Mucosa of rectum (tissue), 2 donors: ENCODE results near the gene PHKA2.

Experiments
- H3K27ac ChIP-seq, 2 donors: one replicate each; pipeline ENCODE4 v1.7.0; 2013; ENCODE audit warnings: inconsistent platforms in 2 of 2, low read depth in 2 of 2, low read length in 2 of 2
- H3K27me3 ChIP-seq, 2 donors: one replicate each; pipeline ENCODE4 v1.7.0; 2013; ENCODE audit warnings: low read length in 2 of 2; ENCODE audit not compliant: control insufficient read depth in 2 of 2, insufficient read depth in 2 of 2
- H3K36me3 ChIP-seq, 2 donors: one replicate each; pipeline ENCODE4 v1.7.0; 2013; ENCODE audit warnings: low read length in 2 of 2; ENCODE audit not compliant: control insufficient read depth in 2 of 2, insufficient read depth in 2 of 2
- H3K4me1 ChIP-seq, 2 donors: one replicate each; pipeline ENCODE4 v1.7.0; 2013; ENCODE audit warnings: low read length in 2 of 2, mild to moderate bottlenecking in 1 of 2; ENCODE audit not compliant: control insufficient read depth in 2 of 2, insufficient read depth in 2 of 2
- H3K4me3 ChIP-seq, 2 donors: one replicate each; pipeline ENCODE4 v1.7.0; 2013; ENCODE audit warnings: low read length in 2 of 2
- H3K9ac ChIP-seq, 2 donors: one replicate each; pipeline ENCODE4 v1.7.0; 2013; ENCODE audit warnings: low read length in 2 of 2, low read depth in 1 of 2, mild to moderate bottlenecking in 1 of 2
- H3K9me3 ChIP-seq, 2 donors: one replicate each; pipeline ENCODE4 v1.7.0; 2013; ENCODE audit warnings: low read length in 2 of 2; ENCODE audit not compliant: control insufficient read depth in 2 of 2
- donor health status: healthy.
- donor health status: Normal muscosa, but diverticular disease.

The PHKA2 gene

GRCh38 chrX:18894156-18894555, 89.8 kb downstream of the PHKA2 start:
- Histone ChIP-seq H3K27me3 (no peaks in the 10 kb centered on the region), H3K9me3 (no peaks in the 10 kb centered on the region), H3K9ac (no peak overlapping the region), H3K4me1 (no peaks in the 10 kb centered on the region), H3K36me3 (no peaks in the 10 kb centered on the region), H3K4me3 (no peak overlapping the region), H3K27ac (no peak overlapping the region)

GRCh38 chrX:18893536-18893935, 90.4 kb downstream of the PHKA2 start:
- Histone ChIP-seq H3K4me1 (no peaks in the 10 kb centered on the region), H3K27ac (no peak overlapping the region), H3K36me3 (no peaks in the 10 kb centered on the region), H3K4me3 (no peak overlapping the region), H3K27me3 (no peaks in the 10 kb centered on the region), H3K9ac (no peak overlapping the region), H3K9me3 (no peaks in the 10 kb centered on the region)

- Histone ChIP-seq H3K27me3 (peaks cover 0 to 3% of the 10 kb centered on the region in 2 donors), H3K36me3 (no peaks in the 10 kb centered on the region), H3K9ac (no peak overlapping the region), H3K4me1 (no peaks in the 10 kb centered on the region), H3K27ac (no peak overlapping the region), H3K4me3 (no peak overlapping the region), H3K9me3 (no peaks in the 10 kb centered on the region)
Measured at GRCh38 chrX:18892899-18893298, 91.0 kb downstream of the PHKA2 start.

- Histone ChIP-seq H3K9ac (no peak overlapping the region), H3K36me3 (no peaks in the 10 kb centered on the region), H3K9me3 (no peaks in the 10 kb centered on the region), H3K4me3 (no peak overlapping the region), H3K27ac (no peak overlapping the region), H3K4me1 (peaks cover 5 to 8% of the 10 kb centered on the region in 2 donors), H3K27me3 (peaks cover 0 to 3% of the 10 kb centered on the region in 2 donors)
Measured at GRCh38 chrX:18891548-18891945, 92.4 kb downstream of the PHKA2 start.

GRCh38 chrX:18890724-18891547, 93.0 kb downstream of the PHKA2 start:
- H3K4me3 ChIP-seq: no peak overlapping the region
- H3K27me3 ChIP-seq: peaks cover 0 to 3% of the 10 kb centered on the region in 2 donors
- H3K9ac ChIP-seq: no peak overlapping the region
- no peaks in the 10 kb centered on the region for H3K9me3 ChIP-seq
- no peak overlapping the region for H3K27ac ChIP-seq
- no peaks in the 10 kb centered on the region for H3K36me3 ChIP-seq
- H3K4me1 ChIP-seq: peaks cover 7 to 8% of the 10 kb centered on the region in 2 donors

GRCh38 chrX:18890049-18890381, 93.9 kb downstream of the PHKA2 start:
- H3K27me3 ChIP-seq: peaks cover 0 to 3% of the 10 kb centered on the region in 2 donors
- peaks cover 10 to 11% of the 10 kb centered on the region in 2 donors for H3K4me1 ChIP-seq
- no peak overlapping the region for H3K9ac ChIP-seq
- H3K36me3 ChIP-seq: no peaks in the 10 kb centered on the region
- no peak overlapping the region for H3K27ac ChIP-seq
- no peak overlapping the region for H3K4me3 ChIP-seq
- H3K9me3 ChIP-seq: no peaks in the 10 kb centered on the region

- H3K4me3 ChIP-seq: no peak overlapping the region
- H3K36me3 ChIP-seq: no peaks in the 10 kb centered on the region
- peaks cover 0 to 3% of the 10 kb centered on the region in 2 donors for H3K27me3 ChIP-seq
- no peak overlapping the region for H3K27ac ChIP-seq
- H3K9me3 ChIP-seq: no peaks in the 10 kb centered on the region
- peaks cover 10 to 11% of the 10 kb centered on the region in 2 donors for H3K4me1 ChIP-seq
- no peak overlapping the region for H3K9ac ChIP-seq
Measured at GRCh38 chrX:18889346-18890048, 94.4 kb downstream of the PHKA2 start.

GRCh38 chrX:18888281-18888680, 95.6 kb downstream of the PHKA2 start:
- no peak overlapping the region for H3K27ac ChIP-seq
- H3K9ac ChIP-seq: no peak overlapping the region
- H3K36me3 ChIP-seq: no peaks in the 10 kb centered on the region
- H3K27me3 ChIP-seq: peaks cover 0 to 3% of the 10 kb centered on the region in 2 donors
- no peaks in the 10 kb centered on the region for H3K9me3 ChIP-seq
- peaks cover 10 to 11% of the 10 kb centered on the region in 2 donors for H3K4me1 ChIP-seq
- H3K4me3 ChIP-seq: no peak overlapping the region

GRCh38 chrX:18887825-18888212, 96.1 kb downstream of the PHKA2 start:
- H3K27ac ChIP-seq: peak overlapping the region in 1 of 2 donors; percentile 81
- H3K4me3 ChIP-seq: peak overlapping the region in 1 of 2 donors; percentile 44
- peak overlapping the region in 1 of 2 donors; percentile 12 for H3K9ac ChIP-seq

GRCh38 chrX:18887177-18887824, 96.6 kb downstream of the PHKA2 start:
- Histone ChIP-seq H3K4me1 (peaks cover 10 to 11% of the 10 kb centered on the region in 2 donors), H3K36me3 (no peaks in the 10 kb centered on the region), H3K9me3 (no peaks in the 10 kb centered on the region), H3K4me3 (peak overlapping the region in 1 of 2 donors; percentile 51), H3K9ac (peak overlapping the region; percentile 5 to 12), H3K27ac (peak overlapping the region; percentile 70 to 81), H3K27me3 (peaks cover 0 to 3% of the 10 kb centered on the region in 2 donors)

More at GRCh38 chrX:18887825-18888212, 96.1 kb downstream of the PHKA2 start:
- peaks cover 10 to 11% of the 10 kb centered on the region in 2 donors for H3K4me1 ChIP-seq
- no peaks in the 10 kb centered on the region for H3K9me3 ChIP-seq
- peaks cover 0 to 3% of the 10 kb centered on the region in 2 donors for H3K27me3 ChIP-seq
- no peaks in the 10 kb centered on the region for H3K36me3 ChIP-seq
